ENCODE data around the gene OR1F1. TPM values are rescaled to one million over a fixed set of nuclear protein-coding genes. Genes with fewer than 3 reads are reported as not detected.
A peak's percentile ranks its signal among the peaks of the same experiment; 100 is the strongest.

Gene OR1F1
- total and polyA plus RNA-seq, 9 of the 15 experiments (the other 6 are each of a cell fraction or from before 2014, with no cell fraction given): 0.15 to 0.61 (median 0.35) TPM; not detected in 3

GRCh38 chr16:3180445-3180878 lies 7.5 kb upstream of the OR1F1 start (continued):
- no peak for TF ChIP-seq HNRNPUL1 (IDR thresholded peaks at IDR 0.05; ENCODE audit: low read length)
- no peak for TF ChIP-seq FOXJ3 (CRISPR knock-in tag; IDR thresholded peaks at IDR 0.05)
- no peak for TF ChIP-seq CBFA2T2 (conservative IDR thresholded peaks at IDR 0.05)
- peak; percentile 64; the same call in 1 of the 2 replicates for TF ChIP-seq ZNF407 (IDR thresholded peaks at IDR 0.05; ENCODE audit: low read depth)
- TF ChIP-seq HNRNPL (IDR thresholded peaks at IDR 0.05; ENCODE audit: low read depth, low read length): no peak
- no peak for TF ChIP-seq ILF3 (IDR thresholded peaks at IDR 0.05; ENCODE audit: borderline replicate concordance)
- TF ChIP-seq FOXM1 (IDR thresholded peaks at IDR 0.05; ENCODE audit: low read depth): no peak
- TF ChIP-seq FOXM1 (CRISPR knock-in tag; IDR thresholded peaks at IDR 0.05; ENCODE audit: low read depth): no peak
- TF ChIP-seq ASH1L (IDR thresholded peaks at IDR 0.05; ENCODE audit: borderline replicate concordance, low read depth, partially characterized antibody): no peak
